Right hindlimb (tissue), 1 donor: ENCODE results near the gene PPP1R1A.

Experiments
- DNase-seq: peaks from one replicate; pipeline ENCODE4 v3.0.0-alpha.2; 2018

PPP1R1A gene

DNA sequence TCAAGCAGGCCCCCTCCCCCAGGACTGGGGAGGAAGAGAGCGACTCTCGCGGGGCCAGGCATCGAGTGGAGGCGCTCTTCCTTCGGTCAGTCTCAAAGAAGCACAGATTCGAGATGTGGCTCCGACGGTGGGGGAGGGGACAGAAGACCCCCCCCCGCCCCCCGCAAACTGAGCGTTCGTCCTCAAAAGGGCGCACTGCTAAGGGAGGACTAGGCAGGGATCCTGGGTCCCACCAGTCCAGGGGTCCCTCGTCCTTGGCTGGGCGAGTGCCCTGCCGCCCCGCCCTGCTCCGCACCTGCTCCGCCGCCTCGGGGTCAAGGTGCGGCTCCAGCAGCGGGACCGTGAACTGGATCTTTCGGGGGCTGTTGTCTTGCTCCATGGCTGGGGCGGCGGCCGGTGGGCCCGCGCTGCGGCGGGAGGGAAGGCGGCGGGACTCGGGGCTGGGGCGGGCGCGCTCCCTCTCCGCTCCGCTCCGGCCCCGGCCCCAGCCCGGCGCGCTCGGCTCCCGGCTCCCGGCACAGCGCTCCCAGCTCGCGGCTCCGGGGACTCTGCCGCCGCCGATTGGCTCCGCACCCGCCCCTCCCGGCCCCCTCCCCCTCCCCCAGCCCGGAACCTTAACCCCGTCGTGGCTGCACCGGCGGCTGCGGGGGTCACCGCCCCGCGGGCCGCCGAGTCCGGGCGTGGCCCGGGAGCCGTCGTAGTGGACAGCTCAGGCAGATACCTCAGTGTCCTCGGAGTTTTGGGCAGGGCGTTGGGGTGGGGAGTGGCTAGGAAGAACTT is at the start of gene PPP1R1A:
Gene PPP1R1A, minus strand, starts transcription at position 550 of the 780 bp plus-strand sequence. Its CDS starts 171 bp downstream, at position 379.
- DNase-seq = no peak

- no peak for DNase-seq
Measured at GRCh38 chr12:54634795-54635194, 46.3 kb upstream of the PPP1R1A start, which contains the start of gene LACRT. Gene LACRT, minus strand, starts transcription at chr12:54634895. Its CDS starts 54 bp downstream, at chr12:54634841.

- DNase-seq = no peak
Measured at GRCh38 chr12:54631988-54632728, 43.7 kb upstream of the PPP1R1A start.

- DNase-seq = no peak
Measured at GRCh38 chr12:54631551-54631950, 43.1 kb upstream of the PPP1R1A start.

DNA sequence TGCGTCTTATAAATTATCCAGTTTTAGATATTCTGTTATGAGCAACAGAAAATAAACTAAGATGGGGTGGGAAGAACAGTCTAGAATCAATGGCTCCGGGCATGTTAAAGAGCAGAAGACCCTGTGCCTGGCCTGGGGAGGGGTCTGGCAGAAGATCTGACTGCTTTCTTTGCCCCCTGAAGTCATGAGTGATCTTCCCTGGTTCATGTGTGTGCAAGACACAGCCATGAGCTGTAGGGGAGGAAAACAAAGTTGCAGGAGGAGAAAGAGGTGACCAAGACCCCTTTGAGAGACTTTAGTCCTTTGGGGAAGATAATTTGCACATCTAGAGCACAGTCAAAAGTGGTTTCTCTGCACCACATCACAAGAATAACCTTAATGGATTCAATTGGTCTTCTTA is 41.5 kb upstream of the PPP1R1A start:
- DNase-seq = no peak

- DNase-seq = no peak
Measured at GRCh38 chr12:54628186-54628846, 39.9 kb upstream of the PPP1R1A start.

DNA sequence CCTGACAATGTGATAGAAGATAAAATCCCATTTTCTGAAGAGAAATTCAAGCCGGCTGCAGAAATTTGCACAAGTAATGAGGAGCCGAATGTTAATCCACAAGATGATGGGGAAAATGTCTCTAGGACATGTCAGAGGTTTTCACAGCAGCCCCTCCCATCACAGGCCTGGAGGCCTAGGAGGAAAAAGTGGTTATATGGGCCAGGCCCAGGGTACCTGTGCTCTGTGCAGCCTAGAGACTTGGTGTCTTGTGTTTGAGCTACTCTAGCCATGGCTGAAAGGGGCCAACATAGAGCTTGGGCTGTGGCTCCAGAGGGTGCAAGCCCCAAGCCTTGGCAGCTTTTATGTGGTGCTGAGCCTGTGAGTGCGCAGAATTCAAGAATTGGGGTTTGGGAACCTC is 38.8 kb upstream of the PPP1R1A start:
- no peak for DNase-seq

DNA sequence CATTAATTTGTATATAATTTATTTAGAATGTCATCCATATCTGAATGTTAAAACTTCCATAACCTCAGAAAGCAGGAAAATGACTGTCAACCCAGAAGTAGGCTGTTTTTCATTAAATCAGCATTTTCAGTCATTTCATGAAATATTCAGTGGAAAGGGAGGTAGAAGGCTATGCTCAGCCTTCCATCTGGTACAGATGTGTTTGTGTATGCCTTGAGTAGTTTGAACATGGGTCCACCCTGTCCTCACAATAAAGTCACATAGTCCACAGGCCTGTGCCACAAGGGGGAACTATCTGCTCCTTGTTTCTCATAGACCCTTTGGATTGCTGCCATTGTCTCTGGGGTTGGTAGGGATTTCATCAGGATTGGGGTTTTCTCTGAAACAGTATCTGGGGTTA is 37.1 kb upstream of the PPP1R1A start:
- no peak for DNase-seq

DNA sequence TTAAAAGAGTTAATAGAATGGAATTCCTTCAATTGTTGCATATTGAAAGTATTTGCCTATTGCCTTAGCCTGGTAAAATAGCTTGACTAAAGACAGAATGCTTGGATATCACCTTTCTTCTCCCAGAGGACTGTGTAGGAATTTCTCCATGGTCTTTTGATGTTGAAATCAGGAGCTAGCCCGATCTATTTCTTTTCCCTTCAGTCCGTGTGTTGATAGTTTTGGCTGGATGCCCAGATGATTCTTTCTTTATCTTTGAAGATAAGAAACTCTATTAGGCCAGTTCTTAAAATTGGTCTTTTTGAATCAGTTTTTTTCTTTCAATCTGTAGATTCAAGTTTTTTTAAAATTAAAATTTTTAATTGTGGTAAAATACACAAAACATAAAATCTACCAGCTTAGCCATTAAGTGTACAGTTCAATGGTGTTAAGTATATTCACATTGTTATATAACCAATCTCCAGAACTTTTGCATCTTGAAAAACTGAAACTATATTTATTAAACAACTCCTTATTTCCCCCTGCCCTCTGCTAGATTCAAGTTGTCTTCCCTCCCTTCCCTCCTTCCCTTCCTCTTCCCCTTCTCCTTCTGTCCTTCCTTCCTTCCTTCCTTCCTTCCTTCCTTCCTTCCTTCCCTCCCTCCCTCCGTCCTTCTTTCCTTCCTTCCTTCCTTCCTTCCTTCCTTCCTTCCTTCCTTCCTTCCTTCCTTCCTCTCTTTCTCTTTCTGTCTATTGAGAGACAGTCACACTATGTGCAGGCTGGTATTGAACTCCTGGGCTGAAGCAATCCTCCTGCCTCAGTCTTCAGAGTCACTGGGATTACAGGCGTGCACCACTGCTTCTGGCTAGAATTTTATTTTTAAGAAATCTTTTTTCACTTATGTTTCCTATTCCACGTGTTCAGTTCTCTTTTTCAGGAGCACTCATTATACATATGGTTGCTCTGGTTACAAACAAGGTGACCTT is 36.1 kb upstream of the PPP1R1A start:
- DNase-seq = no peak

GRCh38 chr12:54622463-54623183 is 34.2 kb upstream of the PPP1R1A start:
- no peak for DNase-seq

DNA sequence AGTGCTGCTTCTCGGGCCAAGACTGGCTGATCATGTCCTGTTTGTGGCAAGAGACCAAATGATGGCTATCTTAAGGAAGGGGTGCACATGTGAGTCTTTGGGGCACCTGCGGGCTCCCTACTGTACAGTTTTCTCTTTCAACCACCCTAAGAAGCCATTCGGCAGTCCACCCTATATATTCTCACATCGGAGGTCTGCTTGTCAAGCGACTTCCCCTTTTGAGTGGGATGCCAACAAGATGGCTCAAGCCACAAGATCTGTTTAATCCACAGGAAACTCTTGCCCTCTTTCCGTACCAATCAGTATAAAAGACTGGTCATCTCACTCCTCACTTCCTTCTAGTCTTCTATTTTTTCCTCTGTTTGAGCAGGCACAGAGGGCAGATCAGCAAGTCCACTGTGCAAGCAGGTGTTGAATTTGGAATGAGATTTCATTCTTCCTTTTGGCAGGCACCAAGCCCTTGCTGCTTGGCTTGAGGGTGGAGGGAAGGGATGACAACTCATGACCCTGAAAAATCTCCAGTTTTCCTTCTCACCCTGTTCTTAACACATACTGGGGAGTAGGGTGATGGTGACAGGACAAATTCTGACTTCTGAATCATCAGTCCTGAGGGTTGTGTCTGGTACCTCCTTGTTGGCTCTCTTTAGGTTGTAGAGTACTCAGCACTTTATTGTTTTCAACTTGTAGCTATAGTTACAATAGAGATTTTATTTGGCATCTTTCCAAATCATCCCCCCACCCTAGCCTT is 28.6 kb upstream of the PPP1R1A start:
- DNase-seq = no peak

- DNase-seq = no peak
Measured at GRCh38 chr12:54612225-54612750, 23.8 kb upstream of the PPP1R1A start.

GRCh38 chr12:54611715-54612149 is 23.3 kb upstream of the PPP1R1A start:
- DNase-seq = no peak

DNA sequence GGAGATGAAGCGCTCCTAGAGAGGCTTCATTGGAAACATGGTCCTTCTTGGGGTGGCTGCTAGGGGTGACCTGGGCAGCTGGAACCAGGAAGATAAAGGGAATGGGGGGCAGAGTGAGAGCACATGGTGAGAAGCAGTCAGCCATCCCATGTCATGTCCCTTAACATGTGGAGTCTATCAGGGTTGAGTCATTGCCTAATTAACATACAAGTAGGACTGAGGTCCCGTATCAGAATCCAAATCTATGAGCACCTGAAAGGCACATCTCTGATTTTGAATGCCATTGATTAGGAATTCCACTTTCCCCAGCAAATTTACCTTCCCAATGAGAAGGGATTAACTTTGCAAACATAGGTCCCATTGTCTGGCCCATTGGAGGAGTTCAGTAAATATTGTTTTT is 20.3 kb upstream of the PPP1R1A start:
- DNase-seq = no peak

DNA sequence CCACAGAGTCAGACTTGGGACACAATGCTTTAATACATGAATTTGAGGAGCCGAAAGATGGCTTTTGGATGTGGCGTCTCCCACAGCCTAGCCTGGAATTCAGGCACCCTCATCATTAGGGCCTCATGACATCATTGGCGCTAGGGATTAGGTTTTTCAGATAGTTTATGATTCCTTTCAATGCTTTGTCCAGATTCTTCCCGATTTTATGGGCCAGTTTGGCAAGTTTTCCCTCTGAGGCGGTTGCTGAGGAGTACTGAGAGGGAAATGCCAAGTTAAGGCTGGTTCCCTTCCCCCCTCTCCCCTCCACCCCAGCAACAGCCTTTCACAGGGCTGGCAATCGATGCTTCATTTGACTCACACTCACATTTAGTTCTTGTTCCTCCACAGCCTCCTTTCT is 19.7 kb upstream of the PPP1R1A start:
- DNase-seq = no peak

GRCh38 chr12:54606556-54606955 is 18.1 kb upstream of the PPP1R1A start:
- DNase-seq = no peak

DNA sequence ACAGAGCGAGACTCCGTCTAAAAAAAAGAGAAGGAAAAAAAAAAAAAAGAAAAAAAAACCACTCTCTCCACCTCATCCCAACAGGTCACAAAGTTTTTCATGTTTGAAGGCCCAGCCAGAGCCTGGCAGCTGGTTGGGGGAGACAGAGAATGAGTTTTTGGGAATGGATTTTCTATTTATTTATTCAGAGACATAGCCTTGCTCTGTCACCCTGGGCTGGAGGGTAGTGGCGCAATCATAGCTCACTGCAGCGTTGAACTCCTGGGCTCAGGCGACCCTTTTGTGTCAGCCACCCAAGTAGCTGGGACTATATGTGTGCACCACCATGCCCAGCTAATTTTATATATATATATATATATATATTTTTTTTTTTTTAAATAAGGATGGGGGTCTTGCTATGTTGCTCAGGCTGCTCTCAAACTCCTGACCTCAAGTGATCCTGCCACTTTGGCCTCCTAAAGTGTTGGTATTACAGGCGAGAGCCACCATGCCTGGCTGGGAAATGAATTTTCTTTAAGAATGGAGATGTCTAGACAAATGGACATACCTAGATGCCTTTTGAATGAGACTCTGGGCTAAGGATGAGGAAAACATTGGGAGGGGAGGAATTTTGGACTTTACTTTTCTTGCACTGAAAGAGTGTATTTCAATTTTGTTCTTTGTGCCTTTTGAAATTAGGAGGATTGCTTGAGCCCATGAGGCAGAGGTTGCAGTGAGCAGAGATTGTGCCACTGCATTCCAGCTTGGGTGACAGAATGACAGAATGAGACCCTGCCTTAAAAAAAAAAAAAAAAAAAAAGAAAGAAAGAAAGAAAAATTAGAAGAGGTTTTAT is 16.9 kb upstream of the PPP1R1A start:
- no peak for DNase-seq

- no peak for DNase-seq
Measured at GRCh38 chr12:54604436-54604835, 16.0 kb upstream of the PPP1R1A start.

GRCh38 chr12:54603872-54604271 is 15.4 kb upstream of the PPP1R1A start:
- DNase-seq = no peak
